Measurements from ENCODE around the gene NAV1.
"Not testable (repeated sequence)": the region's sequence is repeated elsewhere in the genome, so short reads cannot be mapped to it uniquely, and the experiment has no call there.

Gene NAV1

GRCh38 chr1:201503397-201504176 lies 35.3 kb upstream of the NAV1 start:
- DNase-seq = no peak

- DNase-seq = no peak
These were observed 34.7 kb upstream of the NAV1 start for GRCh38 chr1:201504179-201504631.

GRCh38 chr1:201504799-201505502 lies 34.0 kb upstream of the NAV1 start:
- no peak for DNase-seq

- DNase-seq = no peak
These were observed 33.4 kb upstream of the NAV1 start for GRCh38 chr1:201505503-201505890.

GRCh38 chr1:201506092-201506491 lies 32.8 kb upstream of the NAV1 start:
- no peak for DNase-seq

- DNase-seq = peak in 1 of 2 experiments; percentile 20
These were observed 32.2 kb upstream of the NAV1 start, which contains the start of gene CSRP1 for GRCh38 chr1:201506557-201507359. TSS of gene CSRP1 (minus strand) at chr1:201507123. CDS start at chr1:201496303, 10,820 bp downstream.

- DNase-seq = no peak
These were observed 31.6 kb upstream of the NAV1 start for GRCh38 chr1:201507360-201507675.

- no peak for DNase-seq
These were observed 30.1 kb upstream of the NAV1 start for GRCh38 chr1:201508809-201509208.

GRCh38 chr1:201509601-201510374 lies 29.1 kb upstream of the NAV1 start:
- DNase-seq = no peak

GRCh38 chr1:201510734-201511133 lies 28.2 kb upstream of the NAV1 start:
- no peak for DNase-seq

- no peak for DNase-seq
These were observed 27.5 kb upstream of the NAV1 start for GRCh38 chr1:201511396-201511940.

GRCh38 chr1:201511941-201512539 lies 26.9 kb upstream of the NAV1 start:
- no peak for DNase-seq

GRCh38 chr1:201513498-201514243 lies 25.3 kb upstream of the NAV1 start:
- DNase-seq = no peak

- DNase-seq = no peak
These were observed 24.5 kb upstream of the NAV1 start for GRCh38 chr1:201514466-201514865.

GRCh38 chr1:201515062-201515750 lies 23.7 kb upstream of the NAV1 start:
- DNase-seq = no peak

- no peak for DNase-seq
These were observed 23.0 kb upstream of the NAV1 start for GRCh38 chr1:201515895-201516294.

GRCh38 chr1:201516511-201517127 lies 22.3 kb upstream of the NAV1 start:
- DNase-seq = no peak

GRCh38 chr1:201517631-201518030 lies 21.3 kb upstream of the NAV1 start:
- DNase-seq = no peak

- no peak for DNase-seq
These were observed 20.9 kb upstream of the NAV1 start for GRCh38 chr1:201518071-201518470.

GRCh38 chr1:201520046-201520575 lies 18.8 kb upstream of the NAV1 start:
- DNase-seq = not testable (repeated sequence)
